Articular chondrocyte of knee joint (primary cell): Measurements from ENCODE around the gene ADI1. TPM values are rescaled to one million over a fixed set of nuclear protein-coding genes. Genes with fewer than 3 reads are reported as not detected.

Experiments used
- total RNA-seq: library from RNA; depleted of rRNA; stranded (reverse); fragments of >200 nt; gene quantifications from 2 replicates; pipeline ENCODE4 v1.2.3, GENCODE V29; 2012

ADI1 gene, protein sequence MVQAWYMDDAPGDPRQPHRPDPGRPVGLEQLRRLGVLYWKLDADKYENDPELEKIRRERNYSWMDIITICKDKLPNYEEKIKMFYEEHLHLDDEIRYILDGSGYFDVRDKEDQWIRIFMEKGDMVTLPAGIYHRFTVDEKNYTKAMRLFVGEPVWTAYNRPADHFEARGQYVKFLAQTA
- total RNA-seq: 68.2 and 69.4 TPM in 2 replicates

DNA sequence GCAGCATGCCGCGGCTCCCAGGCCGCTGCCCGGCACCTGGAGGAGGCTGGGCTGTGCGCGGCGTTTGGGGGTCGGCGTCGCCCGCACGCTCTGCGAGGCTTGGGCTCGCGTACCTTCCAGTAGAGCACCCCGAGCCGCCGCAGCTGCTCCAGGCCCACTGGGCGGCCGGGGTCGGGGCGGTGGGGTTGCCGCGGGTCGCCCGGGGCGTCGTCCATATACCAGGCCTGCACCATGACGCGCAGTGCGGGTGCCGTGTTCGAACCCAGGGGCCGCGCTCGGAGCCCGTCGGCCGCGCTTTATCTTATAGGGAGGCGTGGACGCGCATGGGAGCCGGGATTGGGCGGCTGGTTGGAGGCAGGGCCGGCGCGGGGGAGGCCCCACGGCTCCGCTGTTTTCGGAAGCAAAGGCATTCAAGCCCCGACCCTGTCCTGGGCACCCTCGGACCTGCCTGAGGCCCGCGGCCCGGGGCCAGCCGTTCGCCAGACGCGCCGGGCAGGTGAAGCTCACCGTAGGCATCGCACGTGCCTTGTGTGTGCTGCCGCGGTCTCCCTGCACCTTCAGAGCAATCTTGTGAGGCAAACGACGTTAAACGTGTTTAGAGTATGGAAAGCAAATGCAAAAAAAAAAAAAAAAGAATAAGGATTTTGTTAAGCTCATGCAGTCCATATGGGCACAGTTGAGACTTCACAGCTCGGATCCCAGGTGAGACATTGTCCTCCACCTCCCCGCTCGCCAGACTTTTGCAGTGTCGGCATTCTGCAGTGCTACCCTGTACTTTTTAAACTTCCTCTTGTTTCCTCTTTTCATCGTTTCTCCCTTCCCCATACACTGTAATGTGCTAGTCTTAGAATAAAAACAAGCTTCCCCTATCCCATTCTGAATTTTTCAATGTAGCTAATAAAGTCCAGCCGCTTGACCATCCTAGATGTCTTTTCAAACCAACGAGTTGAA lies at the start of gene ADI1:
ADI1 (minus strand) TSS at position 277 of the 951 bp plus-strand sequence; CDS start at position 233, 44 bp downstream.

DNA sequence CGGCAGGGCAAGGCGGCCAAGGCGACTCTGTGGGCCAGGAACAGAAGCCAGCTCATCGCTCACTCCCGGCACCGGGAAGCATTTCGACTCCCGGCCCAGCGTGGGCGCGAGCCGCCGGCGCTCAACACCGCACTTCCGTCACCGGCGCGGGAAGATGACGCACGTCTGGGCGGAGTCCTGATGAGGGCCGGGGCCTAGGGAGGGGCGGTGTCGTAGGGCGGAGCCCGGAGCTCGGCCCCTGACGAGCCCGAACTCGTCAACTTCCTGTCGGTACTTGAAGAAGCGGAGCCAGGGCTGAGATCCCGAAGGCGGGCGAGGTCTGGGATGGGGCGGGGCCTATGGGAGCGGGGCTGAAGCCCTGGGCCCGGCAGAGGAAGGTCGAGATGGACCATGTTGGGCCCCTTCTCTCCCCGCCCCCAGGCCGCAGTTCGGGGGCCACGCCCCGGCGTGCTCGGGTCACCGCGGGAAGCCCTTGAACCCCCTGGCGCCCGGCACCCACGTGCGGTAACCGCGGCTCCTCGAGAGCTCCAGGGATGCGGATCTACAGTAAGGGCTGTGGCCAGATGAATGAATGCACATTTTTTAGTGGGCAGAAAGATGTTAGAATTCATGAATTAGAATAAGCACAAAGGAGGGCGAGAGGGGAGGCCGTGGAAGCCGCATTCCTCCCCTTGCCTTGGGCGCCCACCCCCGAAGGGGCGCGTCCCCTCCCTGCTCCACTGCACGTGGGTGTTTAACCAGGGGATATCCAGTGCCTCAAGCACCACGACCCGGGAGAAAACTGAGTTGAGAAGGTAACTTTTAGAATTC lies 39.1 kb upstream of the ADI1 start, which contains the start of gene RNASEH1:
RNASEH1 (minus strand) TSS at position 129 of the 810 bp plus-strand sequence; CDS start at position 56, 73 bp downstream.

Other genes with a start within 250 kb of the ADI1 start
- gene EIPR1, start 141.7 kb downstream of the ADI1 start, total RNA-seq: 17.4 and 21.4 TPM in 2 replicates
- gene TRAPPC12, start 139.8 kb downstream of the ADI1 start, total RNA-seq: 66.6 and 70.2 TPM in 2 replicates
- gene RNASEH1, start 38.8 kb upstream of the ADI1 start, total RNA-seq: 34.3 and 37.9 TPM in 2 replicates
- 1,629 and 1,713 TPM in 2 replicates for gene RPS7, start 55.7 kb upstream of the ADI1 start, total RNA-seq
- 0.32 TPM in 1 of 2 replicates, not detected in the other for gene COLEC11, start 75.6 kb upstream of the ADI1 start, total RNA-seq
- gene ALLC, start 138.7 kb upstream of the ADI1 start, total RNA-seq: not detected in 2 replicates
- gene DCDC2C, start 184.0 kb upstream of the ADI1 start, total RNA-seq: not detected in 2 replicates